Ecto neural progenitor cell (in vitro differentiated cells): Measurements from ENCODE around the gene OGDH.

ENCODE experiments used
- DNase-seq: peaks from one replicate; pipeline ENCODE4 v3.0.0-alpha.2; 2018; ENCODE audit warnings: low spot score

Gene OGDH

GRCh38 chr7:44738876-44739665 is 132.6 kb downstream of the OGDH start:
- DNase-seq: no peak

GRCh38 chr7:44740055-44740454 is 133.6 kb downstream of the OGDH start:
- DNase-seq: no peak

- no peak for DNase-seq
Observed at GRCh38 chr7:44743750-44744149, 137.3 kb downstream of the OGDH start.

GRCh38 chr7:44748045-44748947 is 141.9 kb downstream of the OGDH start, which contains the start of gene ZMIZ2:
Gene ZMIZ2, plus strand, starts transcription at chr7:44748847. Its CDS starts 7,403 bp downstream, at chr7:44756250.
- DNase-seq: peak; percentile 96

- peak; percentile 60 for DNase-seq
Observed at GRCh38 chr7:44748948-44749731, 142.7 kb downstream of the OGDH start.

- DNase-seq: no peak
Observed at GRCh38 chr7:44749992-44750391, 143.6 kb downstream of the OGDH start.

- no peak for DNase-seq
Observed at GRCh38 chr7:44750424-44750823, 144.0 kb downstream of the OGDH start.

GRCh38 chr7:44750921-44751571 is 144.6 kb downstream of the OGDH start:
- no peak for DNase-seq

GRCh38 chr7:44752822-44753221 is 146.4 kb downstream of the OGDH start:
- no peak for DNase-seq

GRCh38 chr7:44754802-44755697 is 148.6 kb downstream of the OGDH start:
- no peak for DNase-seq

GRCh38 chr7:44755698-44756627 is 149.5 kb downstream of the OGDH start:
- no peak for DNase-seq

- no peak for DNase-seq
Observed at GRCh38 chr7:44756904-44757303, 150.5 kb downstream of the OGDH start.

- no peak for DNase-seq
Observed at GRCh38 chr7:44757311-44757710, 150.9 kb downstream of the OGDH start.

GRCh38 chr7:44757739-44758138 is 151.3 kb downstream of the OGDH start:
- no peak for DNase-seq
